PC-3 (cell line): ENCODE data around the gene JPH4. TPM values are rescaled to one million over a fixed set of nuclear protein-coding genes. Genes with fewer than 3 reads are reported as not detected.

Experiments used
- ATAC-seq: fragments of 200-7000 bp; cut with Tn5 transposase; 2 replicates; pipeline ENCODE4 v1.9.1; 2020; ENCODE audit warnings: mild to moderate bottlenecking, moderate library complexity
- BruUV-seq: library from RNA; stranded (reverse); fragments of 400-500 nt; replicated peaks from 2 replicates; lab custom pipeline; 2021; lab: Mats Ljungman, UMichigan
- CTCF ChIA-PET: fragments of 300-600 bp; sonication (Branson Sonifier 250); formaldehyde crosslinking; loops from one replicate; lab custom pipeline; 2022; ENCODE audit warnings: antibody characterized with exemption; lab: Charles Lee
- POLR2A ChIA-PET: fragments of 300-600 bp; sonication (Branson Sonifier 250); formaldehyde crosslinking; loops from one replicate; lab custom pipeline; 2022; ENCODE audit warnings: antibody characterized with exemption; ENCODE audit not compliant: unreplicated experiment; lab: Charles Lee
- DNase-seq: peaks from one replicate; pipeline ENCODE4 v3.0.0-alpha.2; 2015
- H2AFZ ChIP-seq: fragments of 300-600 bp; sonication (generic); 2 replicates; pipeline ENCODE4 v1.6.0; 2016; ENCODE audit warnings: antibody characterized with exemption, low read length
- H3F3A ChIP-seq: fragments of 300-600 bp; sonication (generic); one replicate; pipeline ENCODE4 v1.6.0; 2017; ENCODE audit warnings: antibody characterized with exemption, low read length, control low read depth, mild to moderate bottlenecking; ENCODE audit not compliant: unreplicated experiment
- H3K27ac ChIP-seq: fragments of 300-600 bp; sonication (generic); 2 replicates; pipeline ENCODE4 v1.5.1; 2016; ENCODE audit warnings: mild to moderate bottlenecking, low read length
- H3K27me3 ChIP-seq: fragments of 300-600 bp; sonication (generic); 2 replicates; pipeline ENCODE4 v1.6.1; 2016; ENCODE audit warnings: low read length, mixed read lengths
- H3K36me3 ChIP-seq: fragments of 300-600 bp; sonication (generic); 2 replicates; pipeline ENCODE4 v1.6.1; 2016; ENCODE audit warnings: low read depth, mixed run types, low read length, mixed read lengths
- H3K4me1 ChIP-seq: fragments of 300-600 bp; sonication (generic); 2 replicates; pipeline ENCODE4 v1.5.1; 2016; ENCODE audit warnings: low read length; ENCODE audit not compliant: insufficient read depth
- H3K4me2 ChIP-seq: fragments of 300-600 bp; sonication (generic); 2 replicates; pipeline ENCODE4 v1.6.0; 2016; ENCODE audit warnings: low read length
- H3K4me3 ChIP-seq: fragments of 300-600 bp; sonication (generic); 2 replicates; pipeline ENCODE4 v1.5.1; 2016; ENCODE audit warnings: mild to moderate bottlenecking, low read length, mixed read lengths
- H3K79me2 ChIP-seq: fragments of 300-600 bp; sonication (generic); 2 replicates; pipeline ENCODE4 v1.6.1; 2017; ENCODE audit warnings: low read length, mixed read lengths
- H3K9ac ChIP-seq: fragments of 300-600 bp; sonication (generic); 2 replicates; pipeline ENCODE4 v1.6.0; 2016; ENCODE audit warnings: mild to moderate bottlenecking, low read length
- H3K9me2 ChIP-seq: fragments of 300-600 bp; sonication (generic); replicated peaks from 2 replicates; pipeline ENCODE4 v1.6.1; 2016; ENCODE audit warnings: mixed run types, low read length, mixed read lengths
- H3K9me3 ChIP-seq: fragments of 300-600 bp; sonication (generic); 2 replicates; pipeline ENCODE4 v1.6.1; 2016; ENCODE audit warnings: low read length, mixed read lengths
- H4K20me1 ChIP-seq: fragments of 300-600 bp; sonication (generic); 2 replicates; pipeline ENCODE4 v1.6.1; 2016; ENCODE audit warnings: low read length, mixed read lengths
- EZH2 ChIP-seq: fragments of 300-600 bp; sonication (generic); IDR thresholded peaks from one replicate; pipeline ENCODE4 v1.6.1; 2017; ENCODE audit warnings: antibody characterized with exemption, mild to moderate bottlenecking, low read length; ENCODE audit not compliant: unreplicated experiment
- EZH2phosphoT487 ChIP-seq: fragments of 300-600 bp; sonication (generic); IDR thresholded peaks from 2 replicates; pipeline ENCODE4 v1.6.1; 2018; ENCODE audit warnings: mild to moderate bottlenecking, antibody characterized with exemption, low read length, borderline replicate concordance
- intact Hi-C: fragments of 100-400 bp; cut with micrococcal nuclease; formaldehyde crosslinking; loops from 2 replicates; pipeline ENCODE4 v1.9.0; 2023
- total RNA-seq: library from RNA; depleted of rRNA; stranded (reverse); fragments of >200 nt; gene quantifications from 2 replicates; pipeline ENCODE4 v1.2.3, GENCODE V29; 2014
- TF ChIP-seq, protein P1 (sequence below): fragments of 300-600 bp; sonication (generic); conservative IDR thresholded peaks from 2 replicates; pipeline ENCODE4 v1.5.1; 2017; ENCODE audit warnings: antibody characterized with exemption, low read depth, mild to moderate bottlenecking, low read length

The JPH4 gene
- total RNA-seq, 1 experiment from 2014 or later: not detected

DNA sequence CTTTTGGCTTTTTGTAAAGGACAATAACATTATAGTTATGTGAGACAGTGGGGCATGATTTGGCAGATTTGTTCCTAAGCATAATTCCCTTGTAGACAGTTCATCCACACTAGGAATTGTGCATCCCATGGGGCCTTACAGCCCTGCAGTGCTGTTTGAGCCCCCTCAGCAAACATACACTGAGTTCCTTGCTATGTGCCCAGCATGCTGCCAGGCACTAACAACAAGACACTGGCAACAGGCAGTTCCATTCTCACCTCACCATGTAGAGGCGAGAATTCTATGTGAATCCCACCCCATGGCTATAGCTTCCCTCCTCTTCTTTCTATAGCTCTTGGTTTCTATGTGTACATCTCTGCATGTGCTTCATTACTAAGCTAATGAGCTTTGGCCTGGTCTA, 20.6 kb downstream of the JPH4 start:
- H3F3A ChIP-seq: no peaks in the 10 kb centered on the region
- TF ChIP-seq, protein P1, sequence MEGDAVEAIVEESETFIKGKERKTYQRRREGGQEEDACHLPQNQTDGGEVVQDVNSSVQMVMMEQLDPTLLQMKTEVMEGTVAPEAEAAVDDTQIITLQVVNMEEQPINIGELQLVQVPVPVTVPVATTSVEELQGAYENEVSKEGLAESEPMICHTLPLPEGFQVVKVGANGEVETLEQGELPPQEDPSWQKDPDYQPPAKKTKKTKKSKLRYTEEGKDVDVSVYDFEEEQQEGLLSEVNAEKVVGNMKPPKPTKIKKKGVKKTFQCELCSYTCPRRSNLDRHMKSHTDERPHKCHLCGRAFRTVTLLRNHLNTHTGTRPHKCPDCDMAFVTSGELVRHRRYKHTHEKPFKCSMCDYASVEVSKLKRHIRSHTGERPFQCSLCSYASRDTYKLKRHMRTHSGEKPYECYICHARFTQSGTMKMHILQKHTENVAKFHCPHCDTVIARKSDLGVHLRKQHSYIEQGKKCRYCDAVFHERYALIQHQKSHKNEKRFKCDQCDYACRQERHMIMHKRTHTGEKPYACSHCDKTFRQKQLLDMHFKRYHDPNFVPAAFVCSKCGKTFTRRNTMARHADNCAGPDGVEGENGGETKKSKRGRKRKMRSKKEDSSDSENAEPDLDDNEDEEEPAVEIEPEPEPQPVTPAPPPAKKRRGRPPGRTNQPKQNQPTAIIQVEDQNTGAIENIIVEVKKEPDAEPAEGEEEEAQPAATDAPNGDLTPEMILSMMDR: no peak
- TF ChIP-seq EZH2 (no peak), EZH2phosphoT487 (no peak)
- ChIA-PET POLR2A (no interaction called here), CTCF (no interaction called here)
- no TSS peak for BruUV-seq
- peaks cover 26% of the 10 kb centered on the region for H3K79me2 ChIP-seq
- H3K36me3 ChIP-seq: peaks cover 9% of the 10 kb centered on the region; the same call in 1 of the 2 replicates
- H3K9ac ChIP-seq: no peak overlapping the region
- peak overlapping the region; percentile 85 for H3K4me3 ChIP-seq
- peak overlapping the region; percentile 92 for H3K4me2 ChIP-seq
- H3K27ac ChIP-seq: no peak overlapping the region
- H3K4me1 ChIP-seq: peaks cover 32% of the 10 kb centered on the region
- no peaks in the 10 kb centered on the region for H3K9me2 ChIP-seq
- ATAC-seq (no peak), DNase-seq (no peak)
- intact Hi-C loops: loop anchor here (10.0 kb wide), 1 partner anchor 483 kb away; no protein-coding TSS in a partner anchor
- no peaks in the 10 kb centered on the region for H3K27me3 ChIP-seq
- no peaks in the 10 kb centered on the region for H3K9me3 ChIP-seq
- H2AFZ ChIP-seq: no peak overlapping the region
- H4K20me1 ChIP-seq: no peaks in the 10 kb centered on the region

DNA sequence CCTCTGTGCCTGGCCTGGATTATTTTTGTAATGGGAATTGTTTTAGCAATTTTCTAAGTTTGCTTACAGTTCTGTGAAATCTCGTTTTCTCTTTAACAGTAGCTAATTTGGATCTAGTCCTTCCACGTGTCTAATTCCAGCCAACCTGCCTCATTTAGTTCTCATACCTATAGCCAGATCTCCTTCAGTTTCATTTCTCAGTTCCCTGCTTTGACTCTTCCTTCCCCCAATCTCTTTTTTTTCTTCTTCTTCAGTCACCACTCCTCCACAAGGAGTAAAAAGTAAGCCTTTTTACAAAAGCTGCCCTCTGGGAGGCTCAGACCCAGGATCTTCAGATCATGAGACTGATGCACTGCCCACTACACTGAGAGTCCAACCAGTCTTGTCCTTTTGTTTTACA, 21.1 kb downstream of the JPH4 start:
- H3K27ac ChIP-seq: no peak overlapping the region
- peak overlapping the region; percentile 85 for H3K4me3 ChIP-seq
- BruUV-seq: no TSS peak
- no peaks in the 10 kb centered on the region for H3K27me3 ChIP-seq
- POLR2A ChIA-PET: no interaction called here
- no peaks in the 10 kb centered on the region for H3K9me3 ChIP-seq
- H4K20me1 ChIP-seq: no peaks in the 10 kb centered on the region
- CTCF ChIA-PET: no interaction called here
- DNase-seq: no peak
- H3K36me3 ChIP-seq: peaks cover 9% of the 10 kb centered on the region; the same call in 1 of the 2 replicates
- peaks cover 31% of the 10 kb centered on the region for H3K4me1 ChIP-seq
- H3K9ac ChIP-seq: peak overlapping the region; percentile 90; the same call in 1 of the 2 replicates
- no peaks in the 10 kb centered on the region for H3F3A ChIP-seq
- peak overlapping the region; percentile 92 for H3K4me2 ChIP-seq
- no peaks in the 10 kb centered on the region for H3K9me2 ChIP-seq
- TF ChIP-seq EZH2: no peak
- intact Hi-C loops: loop anchor here (10.0 kb wide), 1 partner anchor 483 kb away; no protein-coding TSS in a partner anchor
- ATAC-seq: no peak
- no peak overlapping the region for H2AFZ ChIP-seq
- peaks cover 26% of the 10 kb centered on the region for H3K79me2 ChIP-seq

DNA sequence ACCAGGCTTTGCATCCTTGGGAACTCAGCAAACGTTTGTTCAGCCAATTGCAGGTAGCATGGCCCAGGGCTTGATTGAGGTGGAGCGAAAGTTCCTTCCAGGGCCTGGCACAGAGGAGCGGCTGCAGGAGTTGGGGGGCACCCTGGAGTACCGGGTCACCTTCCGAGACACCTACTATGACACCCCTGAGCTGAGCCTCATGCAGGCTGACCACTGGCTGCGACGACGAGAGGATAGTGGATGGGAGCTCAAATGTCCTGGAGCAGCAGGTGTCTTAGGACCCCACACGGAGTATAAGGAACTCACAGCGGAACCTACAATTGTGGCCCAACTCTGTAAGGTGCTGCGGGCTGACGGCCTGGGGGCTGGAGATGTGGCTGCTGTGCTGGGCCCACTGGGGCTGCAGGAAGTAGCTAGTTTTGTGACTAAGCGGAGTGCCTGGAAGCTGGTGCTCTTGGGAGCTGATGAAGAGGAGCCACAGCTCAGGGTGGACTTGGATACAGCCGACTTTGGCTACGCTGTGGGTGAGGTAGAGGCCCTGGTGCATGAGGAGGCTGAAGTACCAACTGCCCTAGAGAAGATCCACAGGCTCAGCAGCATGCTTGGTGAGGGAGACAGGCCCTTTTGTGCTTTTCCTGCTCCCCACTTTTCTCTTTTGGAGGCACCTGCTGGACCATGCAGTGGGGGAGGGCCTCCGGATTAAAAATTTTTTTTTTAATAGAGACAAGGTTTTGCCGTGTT, 21.7 kb downstream of the JPH4 start:
- H2AFZ ChIP-seq: peak overlapping the region; percentile 85
- H3K4me1 ChIP-seq: peaks cover 25% of the 10 kb centered on the region; the same call in 1 of the 2 replicates
- H3K9ac ChIP-seq: peak overlapping the region; percentile 90
- H3K4me2 ChIP-seq: peak overlapping the region; percentile 92
- H3F3A ChIP-seq: no peaks in the 10 kb centered on the region
- no peaks in the 10 kb centered on the region for H3K9me2 ChIP-seq
- peak overlapping the region; percentile 85 for H3K4me3 ChIP-seq
- no peaks in the 10 kb centered on the region for H3K27me3 ChIP-seq
- DNase-seq (peak; percentile 28), ATAC-seq (peak; percentile 10; the same call in 1 of the 2 replicates)
- CTCF ChIA-PET: interaction anchor here (0.6 kb wide), 1 partner anchor 551 kb away, joined by 3 read pairs; no protein-coding TSS in a partner anchor
- H3K27ac ChIP-seq: peak overlapping the region; percentile 60
- peaks cover 9% of the 10 kb centered on the region; the same call in 1 of the 2 replicates for H3K36me3 ChIP-seq
- TF ChIP-seq, protein P1: no peak
- TF ChIP-seq EZH2phosphoT487 (no peak), EZH2 (no peak)
- BruUV-seq: no TSS peak
- POLR2A ChIA-PET: no interaction called here
- no peaks in the 10 kb centered on the region for H3K9me3 ChIP-seq
- intact Hi-C loops: loop anchor here (10.0 kb wide), 1 partner anchor 482 kb away; no protein-coding TSS in a partner anchor
- no peaks in the 10 kb centered on the region for H4K20me1 ChIP-seq
- H3K79me2 ChIP-seq: peaks cover 26% of the 10 kb centered on the region
